GM18505 (cell line): ENCODE data around the gene ETF1.

Experiments
- ATAC-seq: cut with Tn5 transposase; IDR thresholded peaks from one replicate; pipeline ENCODE4 v1.9.1; 2021; ENCODE audit not compliant: unreplicated experiment
- POLR2A ChIP-seq: IDR thresholded peaks from 4 replicates; pipeline ENCODE4 v1.6.1; 2011; ENCODE audit warnings: borderline replicate concordance; ENCODE audit not compliant: insufficient read depth, insufficient read length; ENCODE audit errors: extremely low read depth

The ETF1 gene

DNA sequence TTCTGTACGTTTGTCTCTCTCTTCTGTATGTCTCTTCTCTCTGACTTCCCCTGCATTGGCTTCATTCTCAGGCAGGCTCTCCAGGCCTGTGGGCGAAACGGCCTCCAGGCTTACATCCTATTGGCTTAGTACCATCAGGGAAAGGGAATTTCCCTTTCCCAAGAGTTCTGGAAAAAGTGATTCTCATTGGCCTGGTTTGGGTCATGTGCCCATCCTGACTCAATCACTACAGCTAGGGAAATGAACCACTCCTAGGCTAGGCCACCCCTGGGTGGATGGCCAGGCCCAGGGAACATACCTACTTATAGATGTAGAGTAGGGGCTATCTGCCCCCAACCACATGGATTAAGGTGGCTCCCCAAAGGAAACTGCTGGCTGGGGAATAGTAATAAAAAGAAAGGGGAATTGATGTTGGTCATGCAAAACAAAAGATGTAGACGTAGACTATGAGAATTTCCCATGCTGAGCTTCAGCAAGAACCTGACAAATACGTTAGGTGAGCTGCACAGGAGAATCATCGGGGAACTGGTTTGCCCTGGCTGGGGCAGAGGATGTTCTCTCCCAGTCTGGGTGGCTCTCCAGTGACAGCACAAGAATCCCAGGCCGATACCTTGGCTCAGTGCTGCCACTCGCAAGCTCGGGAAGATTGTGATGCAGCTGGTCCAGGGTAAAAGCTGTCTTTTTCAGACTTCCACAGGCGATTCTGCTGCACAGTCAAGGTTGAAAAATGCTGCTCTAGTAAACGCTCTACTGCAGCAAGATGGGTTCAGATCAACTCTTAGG is 81.5 kb downstream of the ETF1 start:
- no peak for ATAC-seq
- no peak for TF ChIP-seq POLR2A

DNA sequence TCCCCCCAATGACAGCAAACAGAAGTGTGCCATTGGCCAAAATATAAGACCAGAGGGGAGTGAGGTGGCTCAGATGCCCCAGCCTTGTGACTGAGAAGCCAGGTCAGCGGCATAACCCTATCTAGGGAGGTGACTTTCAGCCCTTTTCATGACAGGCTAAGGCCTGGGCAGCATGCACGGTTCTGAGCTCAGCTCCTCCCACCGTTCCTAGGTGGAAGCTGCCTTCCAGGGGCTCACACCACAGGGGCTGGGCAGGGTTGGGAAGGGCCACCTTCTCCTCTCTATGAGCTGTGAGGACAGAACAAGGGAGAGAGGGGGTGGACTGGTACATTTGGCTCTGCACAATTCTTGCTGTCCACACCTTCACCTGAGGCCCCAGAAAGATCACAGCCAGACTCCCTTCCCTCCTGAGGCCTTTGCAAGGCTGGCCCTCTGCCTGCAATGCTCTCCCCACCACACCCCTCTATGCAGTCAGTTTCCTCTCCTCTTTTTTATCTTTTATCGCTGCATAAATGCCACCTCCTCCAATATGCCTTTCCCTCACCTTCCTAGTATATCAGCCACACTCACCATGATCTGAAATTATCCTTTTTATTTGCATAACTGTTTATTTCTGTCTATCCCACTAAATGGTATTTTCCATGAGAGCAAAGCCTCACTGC is 82.9 kb downstream of the ETF1 start:
- ATAC-seq: no peak
- TF ChIP-seq POLR2A: no peak

DNA sequence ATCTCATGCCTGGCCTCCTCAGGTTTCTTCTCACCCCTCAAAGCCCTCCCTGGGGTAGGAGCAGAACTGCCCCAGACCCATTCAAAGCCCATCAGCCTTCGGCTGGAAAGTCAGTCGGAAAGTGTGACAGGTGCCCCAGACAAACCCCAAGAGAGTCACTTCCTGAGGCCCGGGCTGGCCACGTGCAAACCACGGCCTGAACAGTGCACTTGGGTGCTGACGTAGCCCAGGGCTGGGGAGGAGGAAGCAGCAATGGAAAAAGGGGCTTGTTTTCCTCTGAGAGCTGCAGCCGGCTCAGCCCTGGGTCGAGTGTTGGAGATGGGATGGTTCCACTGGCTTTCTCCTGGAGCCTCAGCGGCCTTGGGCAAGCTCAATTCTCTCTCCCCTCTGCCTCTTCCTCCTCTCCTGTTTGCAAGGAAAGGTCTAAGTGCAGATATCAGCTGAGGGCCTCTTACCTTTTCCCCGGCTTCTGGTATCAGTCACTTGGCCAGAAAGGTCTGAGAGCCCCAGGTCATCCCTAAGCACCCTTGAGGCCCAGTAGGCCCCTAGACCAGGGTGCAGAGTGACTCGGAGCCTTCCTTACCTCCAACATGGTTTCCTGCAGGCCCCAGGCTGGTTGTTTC is 83.6 kb downstream of the ETF1 start:
- ATAC-seq: no peak
- no peak for TF ChIP-seq POLR2A

DNA sequence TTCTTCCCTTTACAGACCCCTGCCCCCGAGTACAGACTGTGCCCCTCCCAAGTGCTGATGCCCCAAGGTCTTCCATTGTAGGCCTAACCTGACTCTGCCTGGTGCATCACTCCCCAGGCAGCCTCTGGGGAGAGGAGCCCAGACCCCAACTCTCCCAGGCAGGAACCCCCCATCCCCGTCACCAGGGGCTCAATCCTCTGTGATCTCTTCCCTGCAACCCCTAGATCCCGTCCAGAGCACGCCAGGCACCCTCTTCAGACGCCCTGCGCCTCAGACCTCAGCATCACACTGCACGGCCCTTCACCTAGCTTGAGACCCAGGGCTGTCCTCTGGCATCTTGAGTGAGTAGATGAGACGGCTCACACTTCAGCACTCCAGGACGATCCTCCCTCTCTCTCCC is 84.2 kb downstream of the ETF1 start:
- TF ChIP-seq POLR2A: no peak
- ATAC-seq: no peak

DNA sequence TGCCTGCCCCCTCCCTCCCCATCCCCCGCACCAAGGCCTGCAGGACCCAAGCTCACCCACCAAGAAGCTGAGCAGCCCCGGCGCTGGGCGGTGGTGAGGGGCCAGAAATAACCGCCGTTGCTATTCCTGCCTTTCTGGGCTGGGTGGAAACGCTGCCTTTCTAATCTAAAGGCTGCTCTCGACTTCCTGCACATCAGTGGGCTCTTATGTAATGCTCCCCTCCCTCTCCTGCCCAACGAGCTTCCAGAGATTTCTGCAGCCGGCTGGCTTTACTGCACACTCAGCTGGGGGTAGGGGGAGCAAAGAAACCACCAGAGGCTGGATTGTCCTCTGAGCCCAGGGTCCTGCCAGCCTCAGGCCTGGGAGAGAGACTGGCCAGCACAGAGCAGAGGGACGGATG is 84.7 kb downstream of the ETF1 start:
- no peak for ATAC-seq

DNA sequence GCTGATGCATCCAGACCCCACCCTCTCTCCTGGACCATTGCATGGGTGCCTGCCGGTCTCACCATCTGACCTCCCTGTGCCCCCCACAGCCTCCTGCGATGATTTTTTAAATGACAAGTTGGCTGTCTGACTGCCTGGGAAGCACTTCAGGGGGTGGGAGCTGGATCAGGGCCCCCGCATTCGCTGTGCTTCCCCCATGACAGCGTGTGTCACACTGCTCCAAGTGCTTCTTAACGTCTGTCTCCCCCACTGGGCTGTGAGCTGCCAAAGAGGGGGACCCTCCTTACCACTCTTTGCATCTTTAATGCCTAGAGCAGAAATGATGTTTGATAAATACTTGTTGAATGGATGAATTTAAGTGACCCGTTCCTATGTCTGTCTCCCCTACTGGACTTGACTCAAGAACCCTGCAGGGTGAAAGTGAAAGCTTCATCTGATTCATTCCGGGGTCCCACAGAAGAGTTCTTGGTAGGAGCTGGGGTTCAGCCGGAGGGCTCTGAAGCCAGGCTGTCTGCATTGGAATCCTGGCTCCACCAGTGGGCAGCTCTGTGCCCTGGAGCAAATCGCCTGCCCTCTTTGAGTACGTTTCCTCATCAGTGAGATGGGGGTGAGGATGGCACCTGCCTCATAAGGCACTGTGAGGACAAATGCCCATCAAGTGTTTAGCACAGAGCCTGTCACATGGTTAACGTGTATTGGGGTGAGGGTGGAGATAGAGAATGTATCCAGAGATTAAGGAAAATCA is 85.3 kb downstream of the ETF1 start:
- ATAC-seq: no peak
- TF ChIP-seq POLR2A: no peak

More for the DNA sequence above, 84.7 kb downstream of the ETF1 start:
- TF ChIP-seq POLR2A: no peak
